ENCODE results near the gene CROCC2. TPM values are rescaled to one million over a fixed set of nuclear protein-coding genes. Genes with fewer than 3 reads are reported as not detected.

The CROCC2 gene
- total RNA-seq, 1 donor from 2014 or later, result not detected

GRCh38 chr2:240911641-240912265 is 5.6 kb downstream of the CROCC2 start:
- no peak for DNase-seq (ENCODE audit: low read depth, low spot score)
- Mint-ChIP-seq H3K27ac (ENCODE audit: unreplicated experiment) (no peak overlapping the region), H3K4me1 (no peaks in the 10 kb centered on the region), H3K9me3 (no peaks in the 10 kb centered on the region), H3K4me3 (no peak overlapping the region), H3K27me3 (ENCODE audit: low read depth) (peaks cover 29% of the 10 kb centered on the region), H3K36me3 (ENCODE audit: low read depth) (no peaks in the 10 kb centered on the region)
- TF ChIP-seq CTCF (conservative IDR thresholded peaks at IDR 0.05), result no peak

- Mint-ChIP-seq H3K4me1 (no peaks in the 10 kb centered on the region), H3K27ac (ENCODE audit: unreplicated experiment) (no peak overlapping the region), H3K27me3 (ENCODE audit: low read depth) (peaks cover 27% of the 10 kb centered on the region), H3K4me3 (no peak overlapping the region), H3K9me3 (no peaks in the 10 kb centered on the region), H3K36me3 (ENCODE audit: low read depth) (no peaks in the 10 kb centered on the region)
- TF ChIP-seq CTCF (conservative IDR thresholded peaks at IDR 0.05), result no peak
- no peak for DNase-seq (ENCODE audit: low read depth, low spot score)
Measured at GRCh38 chr2:240912878-240913809, 7.0 kb downstream of the CROCC2 start.

- no peaks in the 10 kb centered on the region for H3K36me3 Mint-ChIP-seq (ENCODE audit: low read depth)
- no peaks in the 10 kb centered on the region for H3K9me3 Mint-ChIP-seq
Measured at GRCh38 chr2:240913810-240914644, 7.9 kb downstream of the CROCC2 start.

GRCh38 chr2:240914645-240915525 is 8.7 kb downstream of the CROCC2 start:
- DNase-seq (ENCODE audit: low read depth, low spot score), result no peak
- Mint-ChIP-seq H3K4me1 (no peaks in the 10 kb centered on the region), H3K27me3 (ENCODE audit: low read depth) (peaks cover 24% of the 10 kb centered on the region)

More at GRCh38 chr2:240913810-240914644, 7.9 kb downstream of the CROCC2 start:
- DNase-seq (ENCODE audit: low read depth, low spot score), result peak; percentile 92
- Mint-ChIP-seq H3K4me3 (no peak overlapping the region), H3K4me1 (no peaks in the 10 kb centered on the region), H3K27me3 (ENCODE audit: low read depth) (peaks cover 27% of the 10 kb centered on the region), H3K27ac (ENCODE audit: unreplicated experiment) (no peak overlapping the region)
- TF ChIP-seq CTCF (conservative IDR thresholded peaks at IDR 0.05), result peak; percentile 92

More at GRCh38 chr2:240914645-240915525, 8.7 kb downstream of the CROCC2 start:
- Mint-ChIP-seq H3K36me3 (ENCODE audit: low read depth) (no peaks in the 10 kb centered on the region), H3K9me3 (no peaks in the 10 kb centered on the region), H3K27ac (ENCODE audit: unreplicated experiment) (no peak overlapping the region), H3K4me3 (no peak overlapping the region)
- peak; percentile 21 for TF ChIP-seq CTCF (conservative IDR thresholded peaks at IDR 0.05)

Measured in neural crest cell (in vitro differentiated cells).